HepG2 (cell line): ENCODE measurements around the gene CTNNA3. TPM values are rescaled to one million over a fixed set of nuclear protein-coding genes. Genes with fewer than 3 reads are reported as not detected.

ENCODE experiments used
- ATAC-seq: fragments of 200-7000 bp; cut with Tn5 transposase; 3 replicates; pipeline ENCODE4 v1.9.1; 2020; ENCODE audit warnings: mild to moderate bottlenecking, moderate library complexity
- BruUV-seq: library from RNA; stranded (reverse); fragments of 400-500 nt; replicated peaks from 2 replicates; lab custom pipeline; 2021; lab: Mats Ljungman, UMichigan
- CTCF ChIA-PET: fragments of 300-600 bp; formaldehyde crosslinking; extraction: SDS; loops from one replicate; lab custom pipeline; 2021; ENCODE audit warnings: low total read pairs, inconsistent platforms, low intra/inter-chr PET ratio; lab: Yijun Ruan, JAX
- POLR2A ChIA-PET: fragments of 350-600 bp; sonication (Branson Sonifier 250); formaldehyde crosslinking; loops from one replicate; lab custom pipeline; 2020; ENCODE audit warnings: antibody characterized with exemption, inconsistent platforms; lab: Yijun Ruan, JAX
- DNase-seq: peaks from one replicate; pipeline ENCODE4 v3.0.0-alpha.2; 2015; ENCODE audit warnings: low spot score
- FAIRE-seq: peaks from 3 replicates; lab custom pipeline; 2011; peaks lifted over from hg19 to GRCh38; lab: Jason Lieb, UNC
- H2AFZ ChIP-seq: one replicate; pipeline ENCODE4 v1.6.1; 2011; ENCODE audit warnings: low read length, inconsistent platforms
- H3K27ac ChIP-seq: fragments of 300-600 bp; 3 replicates; pipeline ENCODE4 v1.8.0; 2011; ENCODE audit warnings: mixed run types, mild to moderate bottlenecking, mixed read lengths, low read length, inconsistent platforms; ENCODE audit not compliant: insufficient read depth; ENCODE audit errors: extremely low read length
- H3K27me3 ChIP-seq, 2 experiments: fragments of 200-600 bp in 1 of 2; 2 replicates in 1 of 2; 3 replicates in 1 of 2; pipeline versions ENCODE4 v1.6.0 to v1.8.0; 2011; ENCODE audit warnings: low read length in 2 of 2, mild to moderate bottlenecking in 2 of 2, moderate library complexity in 2 of 2, inconsistent platforms in 1 of 2; ENCODE audit not compliant: insufficient read depth in 2 of 2, control insufficient read depth in 1 of 2
- H3K36me3 ChIP-seq, 2 experiments: fragments of 200-600 bp in 1 of 2; replicated peaks in 1 of 2; 2 replicates in 1 of 2; 3 replicates in 1 of 2; pipeline versions ENCODE4 v1.5.1 to v1.8.0; 2011; ENCODE audit warnings: low read length in 2 of 2, inconsistent platforms in 1 of 2; ENCODE audit not compliant: insufficient read depth in 2 of 2, control insufficient read depth in 1 of 2
- H3K4me1 ChIP-seq: 2 replicates; pipeline ENCODE4 v1.5.1; 2012; ENCODE audit warnings: low read length, inconsistent platforms; ENCODE audit not compliant: insufficient read depth
- H3K4me2 ChIP-seq: 2 replicates; pipeline ENCODE4 v1.6.0; 2011; ENCODE audit warnings: low read depth, low read length, inconsistent platforms
- H3K4me3 ChIP-seq, 3 experiments: fragments of 200-600 bp in 1 of 3; sonication (generic), shearing (Covaris generic) in 1 of 3; replicated peaks in 1 of 3; 2 replicates each; pipeline ENCODE4 v1.5.1; 2011 to 2016; ENCODE audit warnings: low read length in 3 of 3, inconsistent platforms in 2 of 3, low read depth in 2 of 3, mild to moderate bottlenecking in 2 of 3, control low read depth in 1 of 3, mixed read lengths in 1 of 3; ENCODE audit not compliant: insufficient read depth in 1 of 3
- H3K79me2 ChIP-seq: one replicate; pipeline ENCODE4 v1.6.1; 2011; ENCODE audit warnings: low read length, inconsistent platforms; ENCODE audit not compliant: insufficient read depth
- H3K9ac ChIP-seq: 2 replicates; pipeline ENCODE4 v1.6.0; 2011; ENCODE audit warnings: mild to moderate bottlenecking, low read depth, low read length, inconsistent platforms; ENCODE audit not compliant: insufficient read depth
- H3K9me3 ChIP-seq: 2 replicates; pipeline ENCODE4 v1.5.1; 2012; ENCODE audit warnings: mild to moderate bottlenecking, low read length
- H4K20me1 ChIP-seq: 2 replicates; pipeline ENCODE4 v1.6.0; 2011; ENCODE audit warnings: inconsistent platforms, mild to moderate bottlenecking, low read length, moderate library complexity; ENCODE audit not compliant: insufficient read depth
- BATF2 ChIP-seq: sonication (generic); formaldehyde crosslinking; IDR thresholded peaks from 2 replicates; pipeline ENCODE4 v1.8.0; 2022; ENCODE audit warnings: mild to moderate bottlenecking, missing genetic modification reagents, moderate library complexity
- MTA1 ChIP-seq: sonication (generic); formaldehyde crosslinking; IDR thresholded peaks from 2 replicates; pipeline ENCODE4 v1.4.0; 2020; ENCODE audit warnings: missing genetic modification reagents, mild to moderate bottlenecking, borderline replicate concordance
- NONO ChIP-seq, 2 experiments: fragments of 450-650 bp in 1 of 2; sonication (generic) in 1 of 2; formaldehyde crosslinking in 1 of 2; IDR thresholded peaks in 1 of 2; conservative IDR thresholded peaks in 1 of 2; 2 replicates each; pipeline versions ENCODE4 v1.6.1 to v1.8.0; 2017 to 2022; ENCODE audit warnings: mild to moderate bottlenecking in 1 of 2, missing genetic modification reagents in 1 of 2, moderate library complexity in 1 of 2
- PAXIP1 ChIP-seq: sonication (generic); formaldehyde crosslinking; conservative IDR thresholded peaks from 2 replicates; pipeline ENCODE4 v1.4.0; 2020; ENCODE audit warnings: mild to moderate bottlenecking, missing genetic modification reagents, moderate library complexity
- POLR2A ChIP-seq, 2 experiments: IDR thresholded peaks; 2 replicates each; pipeline ENCODE4 v1.6.1; 2011; ENCODE audit warnings: low read depth in 2 of 2, low read length in 2 of 2, mild to moderate bottlenecking in 1 of 2, moderate library complexity in 1 of 2; ENCODE audit not compliant: insufficient read depth in 1 of 2
- ZFP36 ChIP-seq: fragments of 150-350 bp; IDR thresholded peaks from 2 replicates; pipeline ENCODE4 v1.6.1; 2018; ENCODE audit warnings: borderline replicate concordance, low read length, low read depth; ENCODE audit not compliant: partially characterized antibody
- ZFP82 ChIP-seq: sonication (generic); formaldehyde crosslinking; IDR thresholded peaks from 2 replicates; pipeline ENCODE4 v1.5.1; 2020; ENCODE audit warnings: mild to moderate bottlenecking, missing genetic modification reagents, borderline replicate concordance
- ZNF230 ChIP-seq: sonication (generic); formaldehyde crosslinking; IDR thresholded peaks from 2 replicates; pipeline ENCODE4 v1.4.0; 2020; ENCODE audit warnings: mild to moderate bottlenecking, missing genetic modification reagents
- ZNF234 ChIP-seq: sonication (generic); formaldehyde crosslinking; conservative IDR thresholded peaks from 2 replicates; pipeline ENCODE4 v1.5.1; 2020; ENCODE audit warnings: mild to moderate bottlenecking, missing genetic modification reagents
- ZNF276 ChIP-seq: sonication (generic); formaldehyde crosslinking; IDR thresholded peaks from 2 replicates; pipeline ENCODE4 v1.4.0; 2020; ENCODE audit warnings: mild to moderate bottlenecking, low read depth, missing genetic modification reagents
- ZNF614 ChIP-seq: IDR thresholded peaks from 2 replicates; pipeline ENCODE4 v1.6.1; 2018; ENCODE audit warnings: missing biosample characterization, missing genetic modification reagents, inconsistent platforms, borderline replicate concordance
- ZNF704 ChIP-seq: sonication (generic); formaldehyde crosslinking; IDR thresholded peaks from 2 replicates; pipeline ENCODE4 v1.8.1; 2023; ENCODE audit warnings: mild to moderate bottlenecking, inconsistent platforms, moderate library complexity, missing genetic modification reagents, borderline replicate concordance
- ZSCAN31 ChIP-seq: sonication (generic); formaldehyde crosslinking; IDR thresholded peaks from 2 replicates; pipeline ENCODE4 v1.5.0; 2020; ENCODE audit warnings: low read depth, mild to moderate bottlenecking, missing genetic modification reagents
- WGBS: methylation state at CpG from one replicate; pipeline ENCODE4 v1.1.6; 2017; ENCODE audit warnings: low lambda C conversion rate; 5-methylcytosine and 5-hydroxymethylcytosine counted together
- in situ Hi-C: cut with HindIII; loops from 2 replicates; pipeline ENCODE4 v1.10.0; 2017; ENCODE audit warnings: low pct_unique_long_range_greater_than_20kb; ENCODE audit not compliant: extremely low pct_ligation_motif_present
- intact Hi-C: fragments of 100-400 bp; cut with micrococcal nuclease; formaldehyde crosslinking; loops from one replicate; pipeline ENCODE4 v1.10.0; 2022; ENCODE audit not compliant: unreplicated experiment
- polyA plus RNA-seq, 8 experiments: library from polyadenylated mRNA; depleted of rRNA in 3 of 8; stranded (reverse) in 7 of 8; unstranded in 1 of 8; fragments of >200 nt; fragmentation: Illumina TruSeq in 4 of 8; extraction: Trizol in 4 of 8; gene quantifications; 2 replicates each; pipeline versions ENCODE4 v1.2.1 to v1.2.3, GENCODE V29; 2011 to 2016; ENCODE audit warnings: low read depth in 4 of 8, missing spikeins in 1 of 8, mixed read lengths in 1 of 8; ENCODE audit not compliant: insufficient read depth in 1 of 8
- total RNA-seq, 5 experiments: library from RNA; depleted of rRNA; stranded (reverse); fragments of >200 nt; fragmentation: Illumina TruSeq; extraction: Trizol; gene quantifications; 2 replicates each; pipeline ENCODE4 v1.2.3, GENCODE V29; 2016; ENCODE audit warnings: low read depth in 1 of 5

Gene CTNNA3
- total and polyA plus RNA-seq, 2 of the 13 experiments (the other 11 are each of a cell fraction or from before 2014, with no cell fraction given), result not detected

GRCh38 chr10:67200913-67201564, 495.0 kb downstream of the CTNNA3 start (continued):
- TF ChIP-seq ZNF276 (CRISPR knock-in tag), result no peak
- TF ChIP-seq POLR2A (IDR thresholded peaks at IDR 0.05; ENCODE audit: insufficient read depth in 1 of 2, low read depth in 2 of 2, low read length in 2 of 2), result no peak
- TF ChIP-seq BATF2 (CRISPR knock-in tag), result no peak
- TF ChIP-seq ZNF234 (CRISPR knock-in tag), result no peak
- TF ChIP-seq ZNF230 (CRISPR knock-in tag), result no peak
- no peak for TF ChIP-seq NONO (IDR thresholded peaks at IDR 0.05)
- no peak for TF ChIP-seq NONO (CRISPR knock-in tag; conservative IDR thresholded peaks at IDR 0.05)
- TF ChIP-seq, all 625 proteins: peak for 0

GRCh38 chr10:67175354-67175753, 520.6 kb downstream of the CTNNA3 start:
- Histone ChIP-seq H3K4me3 (no peak overlapping the region), H3K79me2 (no peaks in the 10 kb centered on the region), H3K9me3 (no peaks in the 10 kb centered on the region), H3K4me1 (no peaks in the 10 kb centered on the region), H4K20me1 (no peaks in the 10 kb centered on the region), H3K9ac (no peak overlapping the region), H2AFZ (no peak overlapping the region), H3K27me3 (no peaks in the 10 kb centered on the region), H3K4me2 (no peak overlapping the region), H3K36me3 (no peaks in the 10 kb centered on the region), H3K27ac (no peak overlapping the region)
- POLR2A ChIA-PET, result no interaction called here
- FAIRE-seq (no peak), ATAC-seq (no peak), DNase-seq (no peak)
- CTCF ChIA-PET, result no interaction called here
- 2% methylated on average over 2 of the region's 2 CpGs for WGBS
- TF ChIP-seq ZSCAN31 (CRISPR knock-in tag) (no peak), ZNF704 (CRISPR knock-in tag) (no peak), MTA1 (CRISPR knock-in tag) (no peak), ZFP82 (no peak), ZNF614 (no peak), ZFP36 (no peak), PAXIP1 (no peak)
- intact Hi-C loops (no loop called here), in situ Hi-C loops (no loop called here)
- no TSS peak for BruUV-seq
